Tibial artery (tissue), 4 donors: ENCODE data around the gene CYB5R4.
"Not testable (repeated sequence)": the region's sequence is repeated elsewhere in the genome, so short reads cannot be mapped to it uniquely, and the experiment has no call there.

Experiments used
- DNase-seq, 2 donors: peaks; one replicate each; pipeline ENCODE4 v3.0.0-alpha.2; 2019
- H3K27ac ChIP-seq, 2 donors: fragments of 200-600 bp; sonication (generic) in 1 of 2; 1 replicate in 1 of 2; 2 replicates in 1 of 2; pipeline ENCODE4 v1.5.1; 2018 to 2019; ENCODE audit warnings: mild to moderate bottlenecking in 1 of 2
- H3K27me3 ChIP-seq, 2 donors: fragments of 200-600 bp; sonication (generic) in 1 of 2; one replicate each; pipeline versions ENCODE4 v1.5.1 to v1.6.0; 2016 to 2019
- H3K36me3 ChIP-seq, 3 donors: fragments of 200-600 bp; sonication (generic) in 2 of 3; one replicate each; pipeline ENCODE4 v1.5.1; 2016 to 2019; ENCODE audit warnings: mild to moderate bottlenecking in 2 of 3
- H3K4me1 ChIP-seq, 4 donors: fragments of 200-600 bp; sonication (generic) in 2 of 4; 1 replicate in 3 of 4; 2 replicates in 1 of 4; pipeline ENCODE4 v1.5.1; 2016 to 2019
- H3K4me3 ChIP-seq, 2 donors: fragments of 200-600 bp; sonication (generic) in 1 of 2; 1 replicate in 1 of 2; 2 replicates in 1 of 2; pipeline ENCODE4 v1.5.1; 2018 to 2019; ENCODE audit warnings: mild to moderate bottlenecking in 2 of 2
- H3K9me3 ChIP-seq, 3 donors: fragments of 200-600 bp; sonication (generic) in 1 of 3; one replicate each; pipeline ENCODE4 v1.5.1; 2016 to 2019
- intact Hi-C: fragments of 100-400 bp; cut with DNase I; formaldehyde crosslinking; loops from one replicate; pipeline ENCODE4 v1.15.0; 2023; ENCODE audit warnings: low total_unique reads
- TF ChIP-seq, protein P1 (sequence below), 2 experiments: fragments of 200-600 bp in 1 of 2; fragments of 450-650 bp in 1 of 2; IDR thresholded peaks; one replicate each; pipeline ENCODE4 v1.5.1; 2017 to 2019; ENCODE audit warnings: antibody characterized with exemption in 2 of 2, mild to moderate bottlenecking in 1 of 2, moderate library complexity in 1 of 2

Gene CYB5R4

DNA sequence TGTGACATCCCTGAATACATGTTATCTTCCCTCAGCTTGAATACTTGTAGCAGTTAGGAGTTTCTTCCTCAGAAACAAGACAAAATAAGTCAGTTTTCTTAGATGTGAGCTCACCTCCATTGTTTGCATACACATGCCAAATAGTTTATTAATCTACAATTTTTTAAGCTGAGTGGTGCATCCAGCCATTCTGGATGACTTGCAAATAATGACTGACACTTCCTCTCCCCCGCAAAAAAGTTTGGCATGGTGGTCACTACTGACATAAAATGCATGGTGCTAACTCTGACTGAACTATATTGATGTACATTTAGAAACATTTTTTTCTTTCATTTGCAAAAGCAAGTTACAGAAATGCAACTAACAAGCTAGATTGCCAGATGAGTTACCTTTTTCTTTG is 55.5 kb downstream of the CYB5R4 start:
- Histone ChIP-seq H3K36me3 (no peaks in the 10 kb centered on the region), H3K9me3 (no peaks in the 10 kb centered on the region), H3K27me3 (no peaks in the 10 kb centered on the region), H3K4me1 (peaks cover 0 to 16% (median 0%) of the 10 kb centered on the region in 4 donors), H3K27ac (no peak overlapping the region), H3K4me3 (no peak overlapping the region)
- TF ChIP-seq, protein P1, sequence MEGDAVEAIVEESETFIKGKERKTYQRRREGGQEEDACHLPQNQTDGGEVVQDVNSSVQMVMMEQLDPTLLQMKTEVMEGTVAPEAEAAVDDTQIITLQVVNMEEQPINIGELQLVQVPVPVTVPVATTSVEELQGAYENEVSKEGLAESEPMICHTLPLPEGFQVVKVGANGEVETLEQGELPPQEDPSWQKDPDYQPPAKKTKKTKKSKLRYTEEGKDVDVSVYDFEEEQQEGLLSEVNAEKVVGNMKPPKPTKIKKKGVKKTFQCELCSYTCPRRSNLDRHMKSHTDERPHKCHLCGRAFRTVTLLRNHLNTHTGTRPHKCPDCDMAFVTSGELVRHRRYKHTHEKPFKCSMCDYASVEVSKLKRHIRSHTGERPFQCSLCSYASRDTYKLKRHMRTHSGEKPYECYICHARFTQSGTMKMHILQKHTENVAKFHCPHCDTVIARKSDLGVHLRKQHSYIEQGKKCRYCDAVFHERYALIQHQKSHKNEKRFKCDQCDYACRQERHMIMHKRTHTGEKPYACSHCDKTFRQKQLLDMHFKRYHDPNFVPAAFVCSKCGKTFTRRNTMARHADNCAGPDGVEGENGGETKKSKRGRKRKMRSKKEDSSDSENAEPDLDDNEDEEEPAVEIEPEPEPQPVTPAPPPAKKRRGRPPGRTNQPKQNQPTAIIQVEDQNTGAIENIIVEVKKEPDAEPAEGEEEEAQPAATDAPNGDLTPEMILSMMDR (IDR thresholded peaks at IDR 0.05), result no peak
- DNase-seq, result no peak
- intact Hi-C loops, result no loop called here

DNA sequence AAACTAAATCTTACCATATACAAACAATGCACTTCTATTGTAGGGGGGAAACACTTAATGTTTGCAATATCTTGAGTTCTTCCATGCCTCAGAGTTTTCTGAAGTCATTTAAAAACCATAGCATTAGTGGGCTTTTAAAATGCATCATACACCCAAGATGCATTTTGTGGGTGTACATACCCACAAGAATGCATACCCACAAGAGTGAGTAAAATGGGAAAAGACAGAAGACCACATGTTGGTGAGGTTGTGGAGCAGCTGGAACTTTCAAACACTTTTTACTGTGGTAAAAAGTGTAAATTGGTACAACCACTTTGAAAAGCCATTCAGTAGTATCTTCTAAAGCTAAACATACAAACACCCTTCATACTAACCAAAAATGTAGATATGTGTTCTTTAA is 57.5 kb downstream of the CYB5R4 start:
- TF ChIP-seq, protein P1 (IDR thresholded peaks at IDR 0.05), result no peak
- intact Hi-C loops, result no loop called here
- no peaks in the 10 kb centered on the region for H3K9me3 ChIP-seq
- no peak overlapping the region for H3K27ac ChIP-seq
- no peak overlapping the region for H3K4me3 ChIP-seq
- no peak for DNase-seq
- H3K4me1 ChIP-seq, result peaks cover 0 to 5% (median 0%) of the 10 kb centered on the region in 4 donors
- peaks cover 0 to 6% (median 5%) of the 10 kb centered on the region in 3 donors for H3K36me3 ChIP-seq
- H3K27me3 ChIP-seq, result no peaks in the 10 kb centered on the region

DNA sequence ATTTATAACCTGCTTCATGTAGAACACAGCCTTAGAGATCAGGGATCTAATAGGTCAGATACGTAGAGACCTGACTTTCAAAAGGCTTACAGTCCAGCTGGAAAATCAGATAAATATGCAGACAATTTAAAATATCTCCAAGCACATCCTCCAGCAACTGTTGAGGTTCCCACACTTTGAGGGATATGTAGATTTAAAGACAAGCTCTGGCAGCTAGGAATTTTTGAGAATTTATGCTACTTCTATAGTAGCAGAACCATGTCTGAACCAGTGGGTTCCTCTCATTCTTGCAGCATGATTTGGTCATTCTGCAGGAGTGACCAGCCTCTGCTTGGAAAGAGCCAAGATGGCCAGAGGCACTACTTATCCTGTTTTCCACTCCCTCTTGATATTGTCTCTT is 60.5 kb downstream of the CYB5R4 start:
- Histone ChIP-seq H3K4me1 (no peaks in the 10 kb centered on the region), H3K9me3 (no peaks in the 10 kb centered on the region), H3K36me3 (peaks cover 3 to 12% (median 11%) of the 10 kb centered on the region in 3 donors), H3K4me3 (no peak overlapping the region), H3K27me3 (no peaks in the 10 kb centered on the region), H3K27ac (no peak overlapping the region)
- TF ChIP-seq, protein P1 (IDR thresholded peaks at IDR 0.05), result no peak
- intact Hi-C loops, result no loop called here
- DNase-seq, result no peak

DNA sequence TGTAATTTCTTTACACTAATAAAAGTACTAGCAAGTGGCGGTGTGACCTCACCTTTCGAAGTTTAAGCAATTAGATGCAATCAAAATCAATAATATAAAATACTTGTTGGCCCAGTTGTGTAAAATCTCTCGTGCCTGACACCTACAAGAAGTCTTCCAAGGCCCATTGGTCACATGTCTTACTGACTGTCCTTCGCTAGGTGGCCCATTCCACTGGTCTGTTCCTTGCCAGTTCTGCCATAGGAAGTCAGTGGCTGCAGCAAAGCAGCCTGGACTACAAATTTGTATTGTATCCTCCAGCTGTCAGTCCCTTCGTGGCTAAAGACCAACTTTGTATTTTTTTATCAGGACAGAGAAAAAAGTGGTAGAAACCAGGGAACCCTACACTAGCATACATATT is 61.8 kb downstream of the CYB5R4 start:
- Histone ChIP-seq H3K4me1 (no peaks in the 10 kb centered on the region), H3K9me3 (no peaks in the 10 kb centered on the region), H3K4me3 (no peak overlapping the region), H3K36me3 (peaks cover 8 to 20% (median 16%) of the 10 kb centered on the region in 3 donors), H3K27me3 (no peaks in the 10 kb centered on the region), H3K27ac (no peak overlapping the region)
- intact Hi-C loops, result no loop called here
- TF ChIP-seq, protein P1 (IDR thresholded peaks at IDR 0.05), result no peak
- DNase-seq, result no peak

DNA sequence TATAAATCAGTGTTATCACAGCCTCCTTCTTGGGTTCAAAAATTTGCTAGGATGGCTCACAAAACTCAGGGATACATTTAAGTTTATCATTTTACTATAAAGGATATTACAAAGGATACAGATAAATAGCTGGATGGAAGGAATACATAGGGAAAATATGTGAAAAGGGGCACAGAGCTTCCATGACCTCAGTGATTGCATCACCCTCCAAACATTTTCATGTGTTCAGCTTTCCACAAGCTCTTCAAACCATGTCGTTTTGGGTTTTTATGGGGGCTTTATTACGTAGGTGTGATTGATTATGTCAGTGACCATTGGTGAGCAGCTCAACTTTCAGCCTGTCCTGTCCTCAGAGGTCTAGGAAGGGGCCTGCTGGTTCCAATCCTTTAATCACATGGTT is 68.0 kb downstream of the CYB5R4 start:
- Histone ChIP-seq H3K36me3 (peaks cover 17 to 30% (median 25%) of the 10 kb centered on the region in 3 donors), H3K27me3 (no peaks in the 10 kb centered on the region), H3K9me3 (no peaks in the 10 kb centered on the region), H3K4me3 (no peak overlapping the region), H3K27ac (no peak overlapping the region), H3K4me1 (no peaks in the 10 kb centered on the region)
- intact Hi-C loops, result no loop called here
- DNase-seq, result no peak
- TF ChIP-seq, protein P1 (IDR thresholded peaks at IDR 0.05), result no peak

DNA sequence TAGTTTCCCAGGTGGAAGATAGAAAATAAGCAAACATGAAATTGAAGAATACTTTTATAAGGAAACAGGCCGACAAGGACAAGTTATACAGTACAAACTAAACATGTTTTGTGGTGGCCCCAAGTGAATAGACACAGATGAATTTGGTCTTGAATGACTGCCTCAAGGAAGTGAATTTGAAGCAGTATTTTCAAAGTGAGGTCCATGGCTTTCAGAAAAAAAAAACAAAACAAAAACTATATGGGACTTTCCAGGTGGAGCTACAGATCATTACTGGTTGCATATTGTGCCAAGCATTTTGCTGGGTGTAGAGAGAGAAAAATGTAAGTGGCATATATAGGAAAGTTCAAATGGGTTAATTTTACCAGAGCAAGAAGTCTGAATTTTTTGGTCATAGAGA is 68.8 kb downstream of the CYB5R4 start:
- TF ChIP-seq, protein P1 (IDR thresholded peaks at IDR 0.05), result no peak
- H3K4me3 ChIP-seq, result no peak overlapping the region
- intact Hi-C loops, result no loop called here
- no peak overlapping the region for H3K27ac ChIP-seq
- no peak for DNase-seq
- H3K27me3 ChIP-seq, result no peaks in the 10 kb centered on the region
- peaks cover 17 to 33% (median 26%) of the 10 kb centered on the region in 3 donors for H3K36me3 ChIP-seq
- H3K9me3 ChIP-seq, result no peaks in the 10 kb centered on the region
- no peaks in the 10 kb centered on the region for H3K4me1 ChIP-seq

DNA sequence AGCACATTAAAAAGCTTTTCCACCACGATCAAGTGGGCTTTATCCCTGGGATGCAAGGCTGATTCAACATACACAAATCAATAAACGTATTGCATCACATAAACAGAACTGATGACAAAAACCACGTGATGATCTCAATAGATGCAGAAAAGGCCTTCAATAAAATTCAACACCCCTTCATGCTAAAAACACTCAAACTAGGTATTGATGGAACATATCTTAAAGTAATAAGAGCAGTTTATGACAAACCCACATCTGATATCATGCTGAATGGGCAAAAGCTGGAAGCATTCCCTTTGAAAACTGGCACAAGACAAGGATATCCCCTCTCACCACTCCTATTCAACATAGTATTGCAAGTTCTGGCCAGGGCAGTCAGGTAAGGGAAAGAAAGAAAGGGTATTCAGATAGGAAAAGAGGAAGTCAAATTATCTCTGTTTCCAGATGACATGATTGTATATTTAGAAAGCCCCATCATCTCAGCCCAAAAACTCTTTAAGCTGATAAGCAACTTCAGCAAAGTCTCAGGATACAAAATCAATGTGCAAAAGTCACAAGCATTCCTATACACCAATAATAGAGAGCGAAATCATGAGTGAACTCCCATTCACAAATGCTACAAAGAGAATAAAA is 86.8 kb downstream of the CYB5R4 start:
- H3K36me3 ChIP-seq, result peaks cover 6 to 19% (median 16%) of the 10 kb centered on the region in 3 donors
- H3K9me3 ChIP-seq, intact Hi-C loops: not testable (repeated sequence)

DNA sequence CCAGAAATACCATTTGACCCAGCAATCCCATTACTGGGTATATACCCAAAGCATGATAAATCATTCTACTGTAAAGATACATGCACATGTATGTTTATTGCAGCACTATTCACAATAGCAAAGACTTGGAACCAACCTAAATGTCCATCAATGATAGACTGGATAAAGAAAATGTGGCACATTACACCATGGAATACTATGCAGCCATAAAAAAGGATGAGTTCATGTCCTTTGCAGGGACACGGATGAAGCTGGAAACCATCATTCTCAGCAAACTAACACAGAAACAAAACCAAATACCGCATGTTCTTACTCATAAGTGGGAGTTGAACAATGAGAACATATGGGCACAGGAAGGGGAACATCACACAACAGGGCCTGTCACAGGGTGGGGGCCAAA is 88.5 kb downstream of the CYB5R4 start:
- H3K27me3 ChIP-seq, H3K36me3 ChIP-seq, H3K9me3 ChIP-seq, DNase-seq, H3K4me3 ChIP-seq, intact Hi-C loops: not testable (repeated sequence)
- H3K27ac ChIP-seq, result peak overlapping the region in 1 of 2 donors; percentile 41
- peaks cover 0 to 17% (median 0%) of the 10 kb centered on the region in 4 donors for H3K4me1 ChIP-seq

More for the DNA sequence above, 86.8 kb downstream of the CYB5R4 start:
- DNase-seq, H3K27me3 ChIP-seq, H3K4me3 ChIP-seq, H3K27ac ChIP-seq: not testable (repeated sequence)
- H3K4me1 ChIP-seq, result peaks cover 0 to 12% (median 0%) of the 10 kb centered on the region in 4 donors
